ENCODE results near the gene LRRK2. TPM values are rescaled to one million over a fixed set of nuclear protein-coding genes. Genes with fewer than 3 reads are reported as not detected.

Gene LRRK2
- polyA plus RNA-seq, 1 donor (not counting 4 experiments of a cell fraction or from before 2014, with no cell fraction given), result 0.25 TPM

- no peaks in the 10 kb centered on the region for H4K20me1 ChIP-seq (ENCODE audit: control insufficient read depth, extremely low read depth, insufficient read depth, low read length)
- dilution Hi-C loops (cut with MboI; ENCODE audit: extremely low pct_ligation_motif_present, low sequenced_read_pairs), result no loop called here
- no peak overlapping the region for H3K4me2 ChIP-seq (ENCODE audit: control insufficient read depth, extremely low read depth, insufficient read depth, low read depth, low read length)
- H3K79me2 ChIP-seq (ENCODE audit: control insufficient read depth, insufficient read depth, low read length), result no peaks in the 10 kb centered on the region
- TF ChIP-seq CTCF (optimal IDR thresholded peaks at IDR 0.05 in 1 of 3, IDR thresholded peaks at IDR 0.05 in 1 of 3, conservative IDR thresholded peaks at IDR 0.05 in 1 of 3; ENCODE audit: extremely low read depth in 1 of 3, insufficient read depth in 2 of 3, low read length in 3 of 3), result no peak
- TF ChIP-seq EZH2 (IDR thresholded peaks at IDR 0.05; ENCODE audit: low read length), result no peak
- no peaks in the 10 kb centered on the region for H3K36me3 ChIP-seq (ENCODE audit: control insufficient read depth in 2 of 2, extremely low read depth in 1 of 2, insufficient read depth in 2 of 2, low read length in 2 of 2)
- H2AFZ ChIP-seq (ENCODE audit: control insufficient read depth, low read length), result no peak overlapping the region
- no peak for FAIRE-seq
- no peak overlapping the region for H3K4me3 ChIP-seq (ENCODE audit: control insufficient read depth in 2 of 3, extremely low read depth in 1 of 3, insufficient read depth in 2 of 3, low read depth in 1 of 3, low read length in 3 of 3)
- H3K9ac ChIP-seq (ENCODE audit: control insufficient read depth, extremely low read depth, insufficient read depth, low read length), result no peak overlapping the region
- H3K9me1 ChIP-seq (ENCODE audit: control insufficient read depth, extremely low read depth, insufficient read depth, low read length), result no peaks in the 10 kb centered on the region
- DNase-seq (ENCODE audit: low read depth, low spot score), result no peak
- H3K27me3 ChIP-seq (ENCODE audit: control insufficient read depth, extremely low read depth, insufficient read depth, low read length), result no peaks in the 10 kb centered on the region
- no peak overlapping the region for H3K27ac ChIP-seq (ENCODE audit: control insufficient read depth, insufficient read depth, low read length)
- H3K9me3 ChIP-seq (ENCODE audit: control insufficient read depth, low read depth, low read length), result no peaks in the 10 kb centered on the region
- no peaks in the 10 kb centered on the region for H3K4me1 ChIP-seq (ENCODE audit: control insufficient read depth, extremely low read depth, insufficient read depth, low read length)
Observed at GRCh38 chr12:40405419-40405818, 180.6 kb downstream of the LRRK2 start.

Other genes with a start within 250 kb of the LRRK2 start
- gene SLC2A13, start 118.9 kb upstream of the LRRK2 start, polyA plus RNA-seq, result 0.70 to 1.1 TPM (median 0.93 TPM) in 3 replicates

All from keratinocyte (primary cell).